ENCODE data around the gene NUMA1. TPM values are rescaled to one million over a fixed set of nuclear protein-coding genes. Genes with fewer than 3 reads are reported as not detected.

Gene NUMA1
- polyA plus RNA-seq, 1 donor (not counting 4 experiments of a cell fraction or from before 2014, with no cell fraction given), result 38.8 TPM

GRCh38 chr11:71998649-71999310 lies 81.6 kb downstream of the NUMA1 start, which contains the start of gene IL18BP:
TSS of gene IL18BP (plus strand) at chr11:71998909. CDS start at chr11:71999985, 1,076 bp downstream.
- Histone ChIP-seq H3K9me1 (ENCODE audit: control insufficient read depth, extremely low read depth, insufficient read depth, low read length) (no peaks in the 10 kb centered on the region), H3K9me3 (ENCODE audit: control insufficient read depth, low read depth, low read length) (no peaks in the 10 kb centered on the region), H3K4me3 (ENCODE audit: control insufficient read depth in 2 of 3, extremely low read depth in 1 of 3, insufficient read depth in 2 of 3, low read depth in 1 of 3, low read length in 3 of 3) (no peak within 1 kb of the TSS), H3K27ac (ENCODE audit: control insufficient read depth, insufficient read depth, low read length) (no peak within 1 kb of the TSS), H3K4me1 (ENCODE audit: control insufficient read depth, extremely low read depth, insufficient read depth, low read length) (no peaks in the 10 kb centered on the region), H4K20me1 (ENCODE audit: control insufficient read depth, extremely low read depth, insufficient read depth, low read length) (no peaks in the 10 kb centered on the region), H3K4me2 (ENCODE audit: control insufficient read depth, extremely low read depth, insufficient read depth, low read depth, low read length) (no peak within 1 kb of the TSS), H2AFZ (ENCODE audit: control insufficient read depth, low read length) (no peak within 1 kb of the TSS), H3K79me2 (ENCODE audit: control insufficient read depth, insufficient read depth, low read length) (no peaks in the 10 kb centered on the region), H3K27me3 (ENCODE audit: control insufficient read depth, extremely low read depth, insufficient read depth, low read length) (no peaks in the 10 kb centered on the region), H3K36me3 (ENCODE audit: control insufficient read depth in 2 of 2, extremely low read depth in 1 of 2, insufficient read depth in 2 of 2, low read length in 2 of 2) (peaks cover 11 to 20% of the 10 kb centered on the region in 2 experiments), H3K9ac (ENCODE audit: control insufficient read depth, extremely low read depth, insufficient read depth, low read length) (no peak within 1 kb of the TSS)
- dilution Hi-C loops (cut with MboI; ENCODE audit: extremely low pct_ligation_motif_present, low sequenced_read_pairs), result no loop called here
- no peak for TF ChIP-seq CTCF (optimal IDR thresholded peaks at IDR 0.05 in 1 of 3, IDR thresholded peaks at IDR 0.05 in 1 of 3, conservative IDR thresholded peaks at IDR 0.05 in 1 of 3; ENCODE audit: extremely low read depth in 1 of 3, insufficient read depth in 2 of 3, low read length in 3 of 3)
- no peak for TF ChIP-seq EZH2 (IDR thresholded peaks at IDR 0.05; ENCODE audit: low read length)
- no peak for FAIRE-seq
- no peak for DNase-seq (ENCODE audit: low read depth, low spot score)

GRCh38 chr11:71998061-71998460 lies 82.3 kb downstream of the NUMA1 start:
- Histone ChIP-seq H3K27ac (ENCODE audit: control insufficient read depth, insufficient read depth, low read length) (no peak overlapping the region), H3K36me3 (ENCODE audit: control insufficient read depth in 2 of 2, extremely low read depth in 1 of 2, insufficient read depth in 2 of 2, low read length in 2 of 2) (peaks cover 8 to 13% of the 10 kb centered on the region in 2 experiments), H3K4me2 (ENCODE audit: control insufficient read depth, extremely low read depth, insufficient read depth, low read depth, low read length) (no peak overlapping the region), H3K79me2 (ENCODE audit: control insufficient read depth, insufficient read depth, low read length) (no peaks in the 10 kb centered on the region), H3K4me3 (ENCODE audit: control insufficient read depth in 2 of 3, extremely low read depth in 1 of 3, insufficient read depth in 2 of 3, low read depth in 1 of 3, low read length in 3 of 3) (no peak overlapping the region), H3K9me3 (ENCODE audit: control insufficient read depth, low read depth, low read length) (no peaks in the 10 kb centered on the region), H3K4me1 (ENCODE audit: control insufficient read depth, extremely low read depth, insufficient read depth, low read length) (no peaks in the 10 kb centered on the region), H4K20me1 (ENCODE audit: control insufficient read depth, extremely low read depth, insufficient read depth, low read length) (no peaks in the 10 kb centered on the region), H3K27me3 (ENCODE audit: control insufficient read depth, extremely low read depth, insufficient read depth, low read length) (no peaks in the 10 kb centered on the region), H3K9ac (ENCODE audit: control insufficient read depth, extremely low read depth, insufficient read depth, low read length) (no peak overlapping the region), H3K9me1 (ENCODE audit: control insufficient read depth, extremely low read depth, insufficient read depth, low read length) (no peaks in the 10 kb centered on the region), H2AFZ (ENCODE audit: control insufficient read depth, low read length) (no peak overlapping the region)
- TF ChIP-seq EZH2 (IDR thresholded peaks at IDR 0.05; ENCODE audit: low read length) (no peak), CTCF (optimal IDR thresholded peaks at IDR 0.05 in 1 of 3, IDR thresholded peaks at IDR 0.05 in 1 of 3, conservative IDR thresholded peaks at IDR 0.05 in 1 of 3; ENCODE audit: extremely low read depth in 1 of 3, insufficient read depth in 2 of 3, low read length in 3 of 3) (no peak)
- FAIRE-seq, result no peak
- dilution Hi-C loops (cut with MboI; ENCODE audit: extremely low pct_ligation_motif_present, low sequenced_read_pairs), result no loop called here
- DNase-seq (ENCODE audit: low read depth, low spot score), result no peak

Data from keratinocyte (primary cell).